ENCODE data around the gene RASSF6.
"Not testable (repeated sequence)": the region's sequence is repeated elsewhere in the genome, so short reads cannot be mapped to it uniquely, and the experiment has no call there.

RASSF6 gene

DNA sequence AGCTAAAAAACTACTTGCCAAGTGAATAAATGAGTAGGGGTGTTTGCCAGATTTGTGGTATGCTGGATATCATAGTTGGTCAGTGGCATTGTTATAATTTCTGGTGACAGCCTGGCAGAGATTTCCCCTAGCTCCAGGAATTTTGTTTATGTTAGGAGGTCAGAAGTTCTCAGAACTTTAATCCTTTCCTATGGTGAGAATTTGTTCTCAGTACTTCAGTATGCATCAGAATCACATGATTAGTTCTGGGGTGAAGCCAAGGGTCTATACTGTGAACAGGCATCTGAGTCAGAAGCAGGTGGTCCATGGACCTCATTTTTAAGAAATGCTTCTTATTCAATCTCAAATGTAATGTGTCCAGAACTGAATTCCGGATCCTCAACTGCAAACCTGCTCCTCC lies 10.5 kb downstream of the RASSF6 start:
- DNase-seq = no peak

- no peak for DNase-seq
Observed at GRCh38 chr4:73608689-73609594, 11.3 kb downstream of the RASSF6 start.

GRCh38 chr4:73607375-73608033 lies 12.7 kb downstream of the RASSF6 start:
- DNase-seq = no peak

DNA sequence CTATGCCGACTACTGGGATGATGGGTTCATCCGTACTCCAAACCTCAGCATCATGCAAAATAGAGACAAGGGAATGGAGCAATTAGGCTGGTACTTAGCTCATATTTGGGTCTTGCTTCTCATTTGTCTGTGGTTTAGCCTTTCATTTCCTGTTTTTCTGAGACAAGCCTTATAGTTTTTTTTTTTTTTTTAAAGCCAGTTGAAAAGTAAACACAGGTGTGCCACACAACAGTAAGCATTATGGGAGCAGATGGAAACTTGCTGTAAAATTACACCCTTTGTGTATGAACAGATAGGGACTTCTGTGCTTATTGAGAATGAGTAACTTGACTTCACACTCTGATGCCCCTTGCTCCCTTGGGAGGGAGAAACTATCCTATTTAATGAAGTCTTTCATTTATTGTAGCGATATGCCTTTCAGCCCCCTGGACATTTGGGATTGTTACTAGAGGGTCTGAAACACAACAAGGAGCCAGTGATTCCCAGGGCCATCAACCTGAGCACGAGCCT lies 13.7 kb downstream of the RASSF6 start:
- no peak for DNase-seq

DNA sequence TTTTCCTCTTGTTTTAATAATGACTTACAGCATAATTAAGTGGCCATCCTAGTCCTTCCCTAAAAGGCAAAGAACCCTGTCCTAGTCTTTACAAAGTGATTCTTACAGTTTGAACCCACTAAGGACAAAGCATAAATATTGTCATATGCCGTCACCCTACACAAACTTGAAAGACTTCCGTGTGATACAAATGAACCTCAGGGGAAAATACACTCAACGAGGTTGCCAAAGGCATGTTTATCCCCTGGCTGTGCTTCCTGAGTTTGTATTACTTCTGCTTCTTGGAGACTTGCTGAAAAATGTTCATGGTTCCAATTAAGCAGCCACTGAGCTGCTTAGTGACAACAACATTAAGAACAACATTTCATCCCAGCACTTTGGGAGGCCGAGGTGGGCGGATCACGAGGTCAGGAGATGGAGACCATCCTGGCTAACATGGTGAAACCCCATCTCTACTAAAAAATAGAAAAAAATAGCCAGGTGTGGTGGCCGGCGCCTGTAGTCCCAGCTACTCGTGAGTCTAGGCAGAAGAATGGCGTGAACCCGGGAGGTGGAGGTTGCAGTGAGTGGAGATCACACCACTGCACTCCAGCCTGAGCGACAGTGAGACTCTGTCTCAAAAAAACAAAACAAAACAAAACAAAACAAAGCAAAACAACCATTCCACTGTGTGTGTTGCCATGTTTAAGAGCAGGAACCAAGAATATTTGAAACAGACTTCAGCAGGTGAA lies 16.2 kb downstream of the RASSF6 start:
- DNase-seq = peak; percentile 40 to 69 (median 41)

DNA sequence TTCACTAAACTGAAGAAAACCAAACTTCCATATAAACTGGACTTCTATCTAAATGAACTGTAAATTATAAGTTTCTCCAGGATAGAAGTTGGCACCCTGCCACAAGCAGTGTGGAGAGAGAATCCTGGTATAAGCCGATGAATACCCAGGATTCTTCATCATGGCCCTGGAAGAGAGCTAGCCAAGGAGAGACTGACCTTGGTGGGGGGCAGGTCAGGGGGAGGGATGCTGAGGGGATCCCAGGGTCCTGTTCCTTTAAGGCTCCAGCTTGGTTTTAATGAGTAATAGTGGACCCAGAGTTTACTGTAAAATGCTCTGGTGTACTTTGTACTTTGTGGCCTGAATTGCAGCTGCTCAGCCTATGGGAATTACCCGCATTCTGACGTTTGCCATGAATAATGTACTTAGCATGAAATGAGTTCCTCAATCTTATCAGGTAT lies 16.9 kb downstream of the RASSF6 start:
- DNase-seq = peak; percentile 63 to 84 (median 73)

DNA sequence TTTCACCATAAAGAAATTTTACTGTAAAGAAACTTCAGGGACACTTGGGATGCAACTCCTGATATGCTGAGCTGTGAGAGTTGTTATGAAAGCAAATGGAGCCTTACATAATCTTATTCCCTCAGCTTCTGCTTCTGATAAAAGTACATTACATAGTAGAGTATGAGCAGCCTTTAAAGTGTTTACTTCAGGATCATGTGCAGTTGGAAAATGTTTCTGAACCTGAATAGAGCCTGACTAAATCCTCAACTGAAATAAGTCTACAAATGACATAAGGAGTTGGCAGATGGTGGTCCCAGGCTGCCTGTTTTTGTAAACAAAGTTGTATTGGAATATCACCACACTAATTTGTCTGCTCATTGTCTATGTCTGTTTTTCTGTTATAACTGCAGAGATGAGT lies 19.3 kb downstream of the RASSF6 start:
- DNase-seq = no peak

- DNase-seq = no peak
Observed at GRCh38 chr4:73599182-73599581, 21.1 kb downstream of the RASSF6 start.

- DNase-seq = no peak
Observed at GRCh38 chr4:73597594-73597993, 22.6 kb downstream of the RASSF6 start.

DNA sequence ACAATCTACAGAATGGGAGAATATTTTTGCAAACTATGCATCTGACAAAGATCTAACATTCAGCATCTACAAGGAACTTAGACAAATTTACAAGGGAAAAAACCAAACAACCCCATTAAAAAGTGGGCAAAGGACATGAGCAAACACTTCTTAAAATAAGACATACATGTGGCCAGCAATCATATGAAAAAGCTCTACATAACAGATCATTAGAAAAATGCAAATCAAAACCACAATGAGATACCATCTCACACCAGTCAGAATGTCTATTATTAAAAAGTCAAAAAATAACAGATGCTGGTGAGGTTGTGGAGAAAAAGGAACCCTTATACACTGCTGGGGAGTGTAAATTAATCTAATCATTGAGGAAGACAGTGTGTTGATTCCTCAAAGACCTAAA lies 23.1 kb downstream of the RASSF6 start:
- DNase-seq = not testable (repeated sequence)

DNA sequence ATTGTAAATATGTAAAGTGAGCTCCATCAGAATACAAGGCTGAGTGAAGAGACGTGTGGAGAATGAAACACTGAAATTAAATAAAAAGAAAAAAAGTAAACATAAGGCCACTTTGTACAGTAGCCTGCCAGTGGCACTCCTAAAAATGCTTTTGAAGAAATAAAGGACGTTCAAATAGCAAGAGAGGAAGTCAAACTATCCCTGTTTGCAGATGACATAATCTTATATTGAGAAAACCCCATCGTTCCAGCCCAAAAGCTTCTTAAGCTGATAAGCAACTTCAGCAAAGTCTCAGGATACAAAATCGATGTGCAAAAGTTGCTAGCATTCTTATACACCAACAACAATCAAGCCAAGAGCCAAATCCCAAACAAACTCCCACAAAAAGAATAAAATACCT lies 24.2 kb downstream of the RASSF6 start:
- peak; percentile 19 to 40 (median 38) for DNase-seq

DNA sequence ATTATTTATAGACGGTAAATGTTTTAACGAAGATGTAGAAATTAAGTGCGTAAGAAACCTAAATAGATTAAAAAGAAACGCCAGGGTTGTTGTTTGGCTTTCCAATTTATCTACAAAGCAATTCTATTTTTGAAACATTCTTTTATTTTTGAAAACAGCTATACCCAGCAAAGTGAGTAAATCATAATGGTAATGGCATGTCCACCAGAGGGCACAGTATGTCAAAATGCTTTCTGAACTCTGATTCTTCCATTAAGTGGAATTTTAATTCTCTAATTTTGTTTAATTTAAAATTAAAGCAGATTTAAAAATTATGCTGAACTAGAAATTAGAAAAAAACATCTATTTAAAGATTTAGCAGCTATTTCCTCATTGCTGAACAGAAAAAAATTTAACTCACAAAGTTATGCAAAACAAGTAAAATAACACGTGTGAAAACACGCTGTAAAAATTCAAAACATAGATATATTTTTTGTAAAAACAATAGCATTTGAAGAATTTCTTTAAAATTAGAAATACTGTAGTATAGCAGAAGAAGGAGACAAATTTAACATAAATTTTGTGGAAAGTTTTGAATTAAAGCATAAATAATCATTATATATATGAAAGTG lies 26.5 kb downstream of the RASSF6 start:
- peak; percentile 58 to 67 (median 62) for DNase-seq

DNA sequence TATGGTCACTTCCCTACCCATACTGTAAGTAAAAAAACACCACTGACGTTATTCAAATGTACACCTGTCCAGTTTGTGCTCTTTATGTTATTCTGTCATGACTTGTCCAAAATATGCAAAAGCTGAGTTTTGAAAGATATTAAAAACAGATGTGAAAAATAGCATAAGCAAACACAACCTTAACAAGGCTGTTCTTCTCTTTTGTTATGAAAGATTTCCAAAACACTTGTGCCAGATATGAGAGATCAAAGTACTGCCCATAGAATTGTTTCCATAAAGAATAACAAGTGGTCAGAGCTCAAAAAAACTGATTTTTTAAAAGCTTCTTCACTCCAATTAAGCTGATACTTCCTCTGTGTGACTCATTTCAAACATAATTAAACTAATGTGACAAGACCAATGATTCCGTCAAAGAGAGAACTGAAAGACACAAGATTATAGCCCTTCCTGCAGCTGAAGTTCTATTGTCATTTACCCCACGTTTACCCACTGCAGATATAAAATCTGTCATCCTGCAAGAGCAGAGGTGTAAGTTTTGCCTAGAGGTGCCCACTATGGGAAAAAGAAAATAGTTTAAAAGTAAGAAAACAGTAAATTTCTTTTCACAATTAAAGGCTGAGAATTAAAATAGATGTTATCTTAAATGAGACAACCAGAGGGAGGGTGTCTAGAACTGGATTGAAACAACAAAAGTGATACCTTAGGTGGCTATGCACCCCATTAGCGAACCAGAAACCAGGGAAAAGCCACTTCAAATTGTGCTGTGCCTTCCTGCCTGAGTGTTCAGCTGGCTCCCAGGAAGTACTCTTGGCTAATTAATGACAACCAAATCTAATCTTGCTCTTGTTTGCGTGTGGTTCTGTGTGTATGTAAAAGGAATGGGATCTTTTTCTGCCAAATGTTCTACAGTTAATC lies 30.1 kb downstream of the RASSF6 start:
- peak in 1 of 3 donors; percentile 26 for DNase-seq

DNA sequence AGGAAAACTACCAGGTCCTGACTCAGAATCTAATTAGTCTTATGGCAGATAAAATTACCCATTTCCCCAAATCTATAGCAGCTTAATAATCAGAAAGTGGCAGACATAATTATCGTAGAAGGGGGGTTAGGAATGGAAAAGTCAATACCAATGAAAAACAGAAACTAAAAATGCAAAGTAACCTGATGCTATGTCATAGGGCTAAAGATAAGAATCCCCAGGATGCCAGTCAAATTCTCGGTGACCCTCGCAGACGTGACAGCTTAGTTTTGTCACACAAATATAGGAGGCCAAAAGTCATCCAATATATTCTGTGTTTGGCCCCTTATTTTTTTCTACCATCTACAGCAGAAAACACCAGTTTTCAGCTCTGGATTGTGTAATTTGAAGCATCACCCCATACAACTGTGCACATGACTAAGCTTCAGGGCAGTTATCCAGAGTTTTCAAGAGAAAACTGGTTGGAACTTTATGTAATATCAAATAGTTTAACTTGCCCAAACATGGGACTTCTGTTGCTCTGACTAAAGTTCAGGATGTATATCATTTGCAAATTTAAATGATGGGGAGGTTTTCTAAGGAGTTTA lies 30.9 kb downstream of the RASSF6 start:
- DNase-seq = peak in 2 of 3 donors; percentile 37 to 52

DNA sequence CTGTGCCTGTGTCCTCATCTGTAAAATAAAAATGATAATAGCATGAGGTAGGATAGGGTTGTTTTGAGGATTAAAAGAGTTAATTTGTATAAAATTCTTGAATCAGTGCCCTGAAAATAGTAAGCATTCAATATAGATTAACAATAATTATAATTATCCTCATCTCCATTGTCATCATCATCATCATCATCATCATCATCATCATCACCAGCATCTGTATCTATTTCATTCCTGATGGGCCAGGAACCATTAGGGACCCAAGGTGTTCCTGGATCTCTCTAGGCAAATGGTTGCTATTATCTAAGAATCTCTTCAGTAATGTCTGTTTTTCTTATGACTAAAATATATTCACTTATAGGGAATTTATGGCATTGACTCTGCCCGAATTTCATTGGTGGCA lies 31.6 kb downstream of the RASSF6 start:
- no peak for DNase-seq

- DNase-seq = peak in 1 of 3 donors; percentile 16
Observed at GRCh38 chr4:73586666-73587065, 33.6 kb downstream of the RASSF6 start.

GRCh38 chr4:73586040-73586439 lies 34.2 kb downstream of the RASSF6 start:
- DNase-seq = no peak

GRCh38 chr4:73585345-73585744 lies 34.9 kb downstream of the RASSF6 start:
- DNase-seq = no peak

DNA sequence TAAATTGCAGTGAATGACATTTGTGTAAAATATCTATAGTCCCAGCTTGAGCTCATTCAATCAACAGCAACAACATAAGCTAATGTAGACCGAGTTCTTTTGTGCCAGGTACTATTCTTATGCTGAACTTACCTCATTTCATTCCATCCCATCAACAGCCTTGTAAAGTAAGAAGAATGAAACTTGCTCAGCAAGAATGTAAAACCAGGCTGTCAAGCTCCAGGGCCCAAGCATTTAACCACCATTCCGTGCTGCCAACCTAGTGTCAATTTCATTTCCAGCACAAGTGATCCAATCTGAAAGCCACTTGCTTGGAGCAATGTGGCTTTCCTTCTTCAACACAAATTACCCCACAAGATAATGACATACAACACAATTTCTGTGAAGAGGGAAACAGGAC lies 36.6 kb downstream of the RASSF6 start:
- no peak for DNase-seq

DNA sequence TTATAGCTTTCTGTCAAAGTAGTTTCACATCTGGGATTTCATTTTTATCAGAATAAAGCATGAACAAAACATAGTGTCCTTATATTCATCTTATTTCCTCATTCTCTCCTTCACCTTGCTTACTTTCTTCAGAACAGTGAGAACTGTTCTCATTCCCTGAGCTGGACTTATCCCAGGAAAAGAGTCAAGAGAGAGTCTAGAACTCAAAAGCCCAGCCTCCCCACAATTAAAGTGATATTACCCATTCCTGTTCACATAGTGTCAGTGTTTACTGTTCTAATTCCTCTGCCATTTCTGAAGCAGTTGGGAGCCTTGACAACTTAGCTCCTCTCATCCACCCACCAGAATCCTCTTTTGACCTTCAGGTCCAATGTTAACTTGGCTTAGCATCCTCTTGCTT lies 42.9 kb downstream of the RASSF6 start:
- DNase-seq = no peak

DNA sequence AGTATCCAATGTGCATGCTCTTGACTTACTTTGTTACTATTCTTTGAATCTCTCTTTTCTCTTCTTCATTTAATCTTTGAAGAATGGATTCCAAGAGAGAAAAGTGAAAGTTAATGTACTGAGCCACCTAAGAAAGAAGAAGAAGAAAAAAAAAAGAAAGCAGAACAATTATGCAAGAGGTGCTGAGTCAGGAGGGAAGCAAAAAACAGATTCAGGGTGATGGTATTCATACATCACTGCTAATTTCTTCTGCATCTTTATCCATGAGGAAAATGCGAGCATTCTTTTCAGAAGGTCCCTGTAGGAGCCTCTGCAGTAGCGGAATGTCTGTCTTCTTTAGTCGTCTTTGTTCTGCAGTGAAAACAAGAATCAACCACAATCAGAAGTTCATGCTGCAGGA lies 43.9 kb downstream of the RASSF6 start:
- peak; percentile 7 to 55 (median 43) for DNase-seq

Measured in suppressor macrophage treated with lipopolysaccharide for 1 hour (primary cell).